ENCODE measurements around the gene NFYC. TPM values are rescaled to one million over a fixed set of nuclear protein-coding genes. Genes with fewer than 3 reads are reported as not detected.

The NFYC gene
- total RNA-seq, 4 donors from 2014 or later = 30.0 to 54.2 (median 46.6) TPM

- intact Hi-C loops (cut with DNase I) = loop anchor here (5.0 kb wide), 1 partner anchor 76 kb away; the partner anchor contains the start of gene NFYC
- 77% methylated on average over 7 of the region's 7 CpGs for WGBS
These were observed 76.9 kb downstream of the NFYC start for GRCh38 chr1:40768146-40768990.

GRCh38 chr1:40769815-40770214 is 78.3 kb downstream of the NFYC start:
- intact Hi-C loops (cut with DNase I) = loop anchor here (5.0 to 10.0 kb wide), 2 partner anchors 78 to 155 kb away; partner anchors contain the start of gene NFYC
- 81% methylated on average over 4 of the region's 4 CpGs for WGBS

More at GRCh38 chr1:40768146-40768990, 76.9 kb downstream of the NFYC start:
- no peak for DNase-seq (ENCODE audit: extremely low spot score)
- Histone ChIP-seq H3K27me3 (no peaks in the 10 kb centered on the region), H3K9me3 (no peaks in the 10 kb centered on the region), H3K4me3 (no peak overlapping the region), H3K27ac (replicated peaks in 1 of 4) (peak overlapping the region in 3 of 4 donors; percentile 51 to 61 (median 55)), H3K4me1 (peaks cover 11 to 38% (median 24%) of the 10 kb centered on the region in 4 donors), H3K36me3 (peaks cover 47 to 91% (median 88%) of the 10 kb centered on the region in 4 donors)
- TF ChIP-seq, protein P1, sequence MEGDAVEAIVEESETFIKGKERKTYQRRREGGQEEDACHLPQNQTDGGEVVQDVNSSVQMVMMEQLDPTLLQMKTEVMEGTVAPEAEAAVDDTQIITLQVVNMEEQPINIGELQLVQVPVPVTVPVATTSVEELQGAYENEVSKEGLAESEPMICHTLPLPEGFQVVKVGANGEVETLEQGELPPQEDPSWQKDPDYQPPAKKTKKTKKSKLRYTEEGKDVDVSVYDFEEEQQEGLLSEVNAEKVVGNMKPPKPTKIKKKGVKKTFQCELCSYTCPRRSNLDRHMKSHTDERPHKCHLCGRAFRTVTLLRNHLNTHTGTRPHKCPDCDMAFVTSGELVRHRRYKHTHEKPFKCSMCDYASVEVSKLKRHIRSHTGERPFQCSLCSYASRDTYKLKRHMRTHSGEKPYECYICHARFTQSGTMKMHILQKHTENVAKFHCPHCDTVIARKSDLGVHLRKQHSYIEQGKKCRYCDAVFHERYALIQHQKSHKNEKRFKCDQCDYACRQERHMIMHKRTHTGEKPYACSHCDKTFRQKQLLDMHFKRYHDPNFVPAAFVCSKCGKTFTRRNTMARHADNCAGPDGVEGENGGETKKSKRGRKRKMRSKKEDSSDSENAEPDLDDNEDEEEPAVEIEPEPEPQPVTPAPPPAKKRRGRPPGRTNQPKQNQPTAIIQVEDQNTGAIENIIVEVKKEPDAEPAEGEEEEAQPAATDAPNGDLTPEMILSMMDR (IDR thresholded peaks at IDR 0.05) = no peak
- no peak for TF ChIP-seq POLR2AphosphoS5 (IDR thresholded peaks at IDR 0.05)
- TF ChIP-seq EP300 (IDR thresholded peaks at IDR 0.05) = no peak
- no peak for TF ChIP-seq POLR2A (IDR thresholded peaks at IDR 0.05; ENCODE audit: low read depth)

GRCh38 chr1:40770296-40771070 is 79.0 kb downstream of the NFYC start:
- TF ChIP-seq, protein P1 (IDR thresholded peaks at IDR 0.05) = no peak
- 72% methylated on average over 16 of the region's 18 CpGs for WGBS
- intact Hi-C loops (cut with DNase I) = loop anchor here (10.0 kb wide), 1 partner anchor 156 kb away; no protein-coding TSS in a partner anchor
- no peaks in the 10 kb centered on the region for H3K9me3 ChIP-seq
- no peaks in the 10 kb centered on the region for H3K27me3 ChIP-seq
- peaks cover 11 to 39% (median 33%) of the 10 kb centered on the region in 4 donors for H3K4me1 ChIP-seq
- DNase-seq (ENCODE audit: extremely low spot score) = no peak
- H3K27ac ChIP-seq (replicated peaks in 1 of 4) = peak overlapping the region in 3 of 4 donors; percentile 51 to 61 (median 55)
- no peak overlapping the region for H3K4me3 ChIP-seq
- H3K36me3 ChIP-seq = peaks cover 42 to 75% (median 69%) of the 10 kb centered on the region in 4 donors

More at GRCh38 chr1:40769815-40770214, 78.3 kb downstream of the NFYC start:
- Histone ChIP-seq H3K4me1 (peaks cover 13 to 46% (median 31%) of the 10 kb centered on the region in 4 donors), H3K27ac (replicated peaks in 1 of 4) (peak overlapping the region; percentile 34 to 61 (median 53)), H3K27me3 (no peaks in the 10 kb centered on the region), H3K9me3 (no peaks in the 10 kb centered on the region), H3K36me3 (peaks cover 43 to 76% (median 75%) of the 10 kb centered on the region in 4 donors), H3K4me3 (no peak overlapping the region)
- DNase-seq (ENCODE audit: extremely low spot score) = no peak
- TF ChIP-seq POLR2A (IDR thresholded peaks at IDR 0.05; ENCODE audit: low read depth) = no peak
- TF ChIP-seq, protein P1 (IDR thresholded peaks at IDR 0.05) = peak; percentile 19 to 43 (median 34)

DNA sequence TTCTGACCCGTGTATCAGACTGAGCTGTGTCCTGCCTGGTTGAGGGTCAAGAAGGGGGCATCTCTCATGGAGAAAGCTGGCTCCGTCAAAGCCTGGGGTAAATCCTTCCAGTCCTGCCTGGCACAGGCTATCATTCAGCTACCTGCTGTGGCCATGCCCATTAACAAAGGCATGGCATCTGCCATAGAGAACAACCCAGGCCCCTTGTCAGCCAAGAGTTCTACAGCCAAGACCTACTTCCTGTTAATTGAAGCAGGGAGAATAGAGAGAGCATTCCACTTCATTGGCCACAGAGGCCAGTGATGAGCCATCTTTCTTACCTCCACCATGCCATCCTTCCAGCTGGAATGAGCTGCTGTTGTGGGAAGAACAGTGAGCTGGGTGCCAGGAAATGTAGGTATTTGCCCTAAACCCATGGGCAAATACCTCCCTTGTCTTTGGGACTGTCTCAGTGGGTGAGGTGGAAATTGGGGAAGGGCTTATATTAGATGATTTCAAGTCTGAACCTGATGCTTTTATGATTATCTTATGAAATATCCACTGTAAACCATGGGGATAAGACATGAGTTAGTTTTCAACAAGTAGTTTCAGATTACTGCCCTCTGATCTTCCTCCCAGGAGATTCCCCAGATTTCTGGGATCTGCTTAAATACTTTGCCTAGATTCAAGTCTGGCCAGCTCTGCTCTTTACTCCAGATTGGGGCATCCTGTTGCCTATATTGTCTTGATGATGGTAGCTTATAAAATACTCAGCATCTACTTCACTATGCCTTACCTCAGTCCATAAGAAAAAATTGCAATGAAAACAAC is 80.8 kb downstream of the NFYC start:
- WGBS = 80% methylated on average over 1 of the region's 2 CpGs
- Histone ChIP-seq H3K4me1 (peaks cover 11 to 39% (median 33%) of the 10 kb centered on the region in 4 donors), H3K4me3 (no peak overlapping the region), H3K27ac (replicated peaks in 1 of 4) (peak overlapping the region in 3 of 4 donors; percentile 14 to 40 (median 26)), H3K9me3 (no peaks in the 10 kb centered on the region), H3K27me3 (no peaks in the 10 kb centered on the region), H3K36me3 (peaks cover 30 to 68% (median 59%) of the 10 kb centered on the region in 4 donors)
- TF ChIP-seq POLR2AphosphoS5 (IDR thresholded peaks at IDR 0.05) = no peak
- TF ChIP-seq EP300 (IDR thresholded peaks at IDR 0.05) = no peak
- TF ChIP-seq POLR2A (IDR thresholded peaks at IDR 0.05; ENCODE audit: low read depth) = no peak
- TF ChIP-seq, protein P1 (IDR thresholded peaks at IDR 0.05) = no peak
- intact Hi-C loops (cut with DNase I) = loop anchor here (10.0 kb wide), 1 partner anchor 158 kb away; no protein-coding TSS in a partner anchor
- DNase-seq (ENCODE audit: extremely low spot score) = no peak
